HG03521 (cell line): ENCODE data around the gene KAZN.

Experiments used
- ATAC-seq: cut with Tn5 transposase; IDR thresholded peaks from one replicate; pipeline ENCODE4 v1.9.1; 2021; ENCODE audit warnings: mild to moderate bottlenecking, moderate library complexity; ENCODE audit not compliant: unreplicated experiment

The KAZN gene

GRCh38 chr1:14945132-14946010 is 346.9 kb downstream of the KAZN start:
- no peak for ATAC-seq

GRCh38 chr1:14946011-14946359 is 347.5 kb downstream of the KAZN start:
- no peak for ATAC-seq

GRCh38 chr1:14946684-14947238 is 348.3 kb downstream of the KAZN start:
- ATAC-seq = no peak

- no peak for ATAC-seq
Observed at GRCh38 chr1:14947421-14947820, 348.9 kb downstream of the KAZN start.

- no peak for ATAC-seq
Observed at GRCh38 chr1:14948112-14948652, 349.7 kb downstream of the KAZN start.

GRCh38 chr1:14949270-14949835 is 350.9 kb downstream of the KAZN start:
- no peak for ATAC-seq

GRCh38 chr1:14949836-14950713 is 351.6 kb downstream of the KAZN start:
- no peak for ATAC-seq

GRCh38 chr1:14951766-14952165 is 353.3 kb downstream of the KAZN start:
- ATAC-seq = no peak

GRCh38 chr1:14952626-14953314 is 354.3 kb downstream of the KAZN start:
- no peak for ATAC-seq

GRCh38 chr1:14954210-14954609 is 355.7 kb downstream of the KAZN start:
- no peak for ATAC-seq

GRCh38 chr1:14954930-14955329 is 356.4 kb downstream of the KAZN start:
- no peak for ATAC-seq

GRCh38 chr1:14955402-14955801 is 356.9 kb downstream of the KAZN start:
- no peak for ATAC-seq

GRCh38 chr1:14955976-14956375 is 357.5 kb downstream of the KAZN start:
- no peak for ATAC-seq

- ATAC-seq = no peak
Observed at GRCh38 chr1:14956579-14957195, 358.2 kb downstream of the KAZN start.

- ATAC-seq = no peak
Observed at GRCh38 chr1:14957375-14958098, 359.1 kb downstream of the KAZN start.

GRCh38 chr1:14958249-14959058 is 360.0 kb downstream of the KAZN start:
- no peak for ATAC-seq

GRCh38 chr1:14959059-14959694 is 360.7 kb downstream of the KAZN start:
- ATAC-seq = no peak

GRCh38 chr1:14961661-14962267 is 363.3 kb downstream of the KAZN start:
- no peak for ATAC-seq
